GM23338 (cell line): Measurements from ENCODE around the gene KSR2. TPM values are rescaled to one million over a fixed set of nuclear protein-coding genes. Genes with fewer than 3 reads are reported as not detected.

Source experiments
- ATAC-seq: fragments of 200-7000 bp; cut with Tn5 transposase; 3 replicates; pipeline ENCODE4 v1.9.1; 2020
- DNase-seq: peaks from one replicate; pipeline ENCODE4 v3.0.0-alpha.2; 2015; ENCODE audit warnings: low spot score
- H2AFZ ChIP-seq: fragments of 200-600 bp; sonication (generic); 2 replicates; pipeline ENCODE4 v1.8.0; 2016; ENCODE audit warnings: antibody characterized with exemption, mild to moderate bottlenecking, moderate library complexity
- H3F3A ChIP-seq: fragments of 200-600 bp; sonication (generic); replicated peaks from 2 replicates; pipeline ENCODE4 v1.8.0; 2017; ENCODE audit warnings: antibody characterized with exemption, mixed run types, low read depth
- H3K27ac ChIP-seq: fragments of 200-600 bp; sonication (generic); 2 replicates; pipeline ENCODE4 v1.6.1; 2016; ENCODE audit warnings: low read depth
- H3K27me3 ChIP-seq: fragments of 200-600 bp; sonication (generic); 2 replicates; pipeline ENCODE4 v1.8.0; 2016; ENCODE audit warnings: mild to moderate bottlenecking, mixed run types, moderate library complexity; ENCODE audit not compliant: insufficient read depth
- H3K36me3 ChIP-seq: fragments of 200-600 bp; sonication (generic); 2 replicates; pipeline ENCODE4 v1.8.0; 2016; ENCODE audit warnings: mild to moderate bottlenecking; ENCODE audit not compliant: insufficient read depth
- H3K4me1 ChIP-seq: fragments of 200-600 bp; sonication (generic); 2 replicates; pipeline ENCODE4 v1.8.0; 2016; ENCODE audit warnings: mild to moderate bottlenecking, moderate library complexity; ENCODE audit not compliant: insufficient read depth
- H3K4me2 ChIP-seq: fragments of 200-600 bp; sonication (generic); 2 replicates; pipeline ENCODE4 v1.7.1; 2017; ENCODE audit warnings: mixed run types
- H3K4me3 ChIP-seq: fragments of 200-600 bp; sonication (generic); 2 replicates; pipeline ENCODE4 v1.6.1; 2016; ENCODE audit warnings: mixed run types
- H3K79me2 ChIP-seq: fragments of 200-600 bp; sonication (generic); replicated peaks from 2 replicates; pipeline ENCODE4 v1.8.0; 2017; ENCODE audit warnings: mild to moderate bottlenecking; ENCODE audit not compliant: insufficient read depth
- H3K9me2 ChIP-seq: fragments of 200-600 bp; sonication (generic); 2 replicates; pipeline ENCODE4 v1.8.0; 2017; ENCODE audit not compliant: insufficient read depth
- H4K20me1 ChIP-seq: fragments of 200-600 bp; sonication (generic); replicated peaks from 2 replicates; pipeline ENCODE4 v1.8.0; 2017; ENCODE audit warnings: mild to moderate bottlenecking; ENCODE audit not compliant: insufficient read depth
- H3K27ac Mint-ChIP-seq: 2 replicates; pipeline ENCODE4 v1.8.0; 2020; ENCODE audit warnings: inconsistent platforms, mild to moderate bottlenecking, moderate library complexity, mixed read lengths
- H3K27me3 Mint-ChIP-seq: 3 replicates; pipeline ENCODE4 v1.8.0; 2022; ENCODE audit warnings: low read depth, mild to moderate bottlenecking, moderate library complexity, mixed read lengths, inconsistent platforms; ENCODE audit not compliant: insufficient read depth, poor library complexity
- H3K36me3 Mint-ChIP-seq: 3 replicates; pipeline ENCODE4 v1.8.0; 2021; ENCODE audit warnings: low read depth, mild to moderate bottlenecking, inconsistent platforms, moderate library complexity, mixed read lengths
- H3K4me1 Mint-ChIP-seq: 3 replicates; pipeline ENCODE4 v1.8.0; 2020; ENCODE audit warnings: mild to moderate bottlenecking, inconsistent platforms, mixed read lengths
- H3K4me3 Mint-ChIP-seq: 3 replicates; pipeline ENCODE4 v1.8.0; 2021; ENCODE audit warnings: moderate library complexity, mild to moderate bottlenecking, inconsistent platforms, mixed read lengths
- H3K9me3 Mint-ChIP-seq: 3 replicates; pipeline ENCODE4 v1.8.0; 2020; ENCODE audit warnings: moderate library complexity, mild to moderate bottlenecking, inconsistent platforms, mixed read lengths
- CREB1 ChIP-seq: fragments of 250-450 bp; sonication (Bioruptor Pico); IDR thresholded peaks from 2 replicates; pipeline ENCODE4 v1.5.0; 2020; ENCODE audit warnings: low read depth, mild to moderate bottlenecking, moderate library complexity
- CTCF ChIP-seq, 2 experiments: fragments of 200-600 bp in 1 of 2; sonication (generic) in 1 of 2; conservative IDR thresholded peaks; 2 replicates each; pipeline versions ENCODE4 v1.5.1 to v1.6.1; 2016 to 2017; ENCODE audit warnings: antibody characterized with exemption in 2 of 2, low read depth in 2 of 2, mild to moderate bottlenecking in 2 of 2, moderate library complexity in 1 of 2
- EZH2 ChIP-seq: fragments of 200-600 bp; sonication (generic); IDR thresholded peaks from one replicate; pipeline ENCODE4 v1.8.0; 2017; ENCODE audit warnings: antibody characterized with exemption, mild to moderate bottlenecking, low read depth; ENCODE audit not compliant: unreplicated experiment
- EZH2phosphoT487 ChIP-seq: fragments of 200-600 bp; sonication (generic); IDR thresholded peaks from one replicate; pipeline ENCODE4 v1.8.1; 2018; ENCODE audit warnings: antibody characterized with exemption; ENCODE audit not compliant: unreplicated experiment
- JUNB ChIP-seq: IDR thresholded peaks from one replicate; pipeline ENCODE4 v1.6.1; 2016; ENCODE audit warnings: antibody characterized with exemption; ENCODE audit not compliant: unreplicated experiment
- NANOG ChIP-seq: IDR thresholded peaks from 2 replicates; pipeline ENCODE4 v1.6.1; 2016; ENCODE audit warnings: antibody characterized with exemption, borderline replicate concordance
- POLR2AphosphoS5 ChIP-seq: IDR thresholded peaks from 2 replicates; pipeline ENCODE4 v1.6.1; 2016; ENCODE audit warnings: antibody characterized with exemption, low read depth
- REST ChIP-seq: IDR thresholded peaks from one replicate; pipeline ENCODE4 v1.6.1; 2018; ENCODE audit warnings: antibody characterized with exemption; ENCODE audit not compliant: unreplicated experiment
- STAT1 ChIP-seq: IDR thresholded peaks from one replicate; pipeline ENCODE4 v1.6.1; 2016; ENCODE audit warnings: antibody characterized with exemption; ENCODE audit not compliant: unreplicated experiment
- ZNF114 ChIP-seq: fragments of 250-450 bp; sonication (Bioruptor Pico); IDR thresholded peaks from 2 replicates; pipeline ENCODE4 v1.5.0; 2020; ENCODE audit warnings: mild to moderate bottlenecking, moderate library complexity
- ZNF331 ChIP-seq: fragments of 250-450 bp; sonication (Bioruptor Pico); IDR thresholded peaks from 2 replicates; pipeline ENCODE4 v1.5.0; 2020; ENCODE audit warnings: low read depth, mild to moderate bottlenecking, moderate library complexity
- polyA plus RNA-seq: library from polyadenylated mRNA; unstranded; fragments of >200 nt; fragmentation: Nextera tagmentation; extraction: Ambion mirVana; gene quantifications from 2 replicates; pipeline ENCODE4 v1.2.1, GENCODE V29; 2016
- total RNA-seq: library from RNA; depleted of rRNA; stranded (reverse); fragments of >200 nt; shearing (Covaris generic); gene quantifications from 2 replicates; pipeline ENCODE4 v1.2.3, GENCODE V29; 2014
- TF ChIP-seq, protein P1 (sequence below): fragments of 250-450 bp; sonication (Bioruptor Pico); IDR thresholded peaks from 2 replicates; pipeline ENCODE4 v1.5.0; 2020; ENCODE audit warnings: mild to moderate bottlenecking, moderate library complexity
- TF ChIP-seq, protein P2 (sequence below): IDR thresholded peaks from 2 replicates; pipeline ENCODE4 v1.6.1; 2016; ENCODE audit warnings: antibody characterized with exemption

KSR2 gene
- total and polyA plus RNA-seq, 2 experiments from 2014 or later: 1.1 to 2.7 TPM

- no peaks in the 10 kb centered on the region for H3K27me3 Mint-ChIP-seq
- Histone ChIP-seq H2AFZ (no peak overlapping the region), H3F3A (no peaks in the 10 kb centered on the region), H3K27me3 (no peaks in the 10 kb centered on the region), H3K79me2 (no peaks in the 10 kb centered on the region), H3K4me3 (no peak overlapping the region), H3K4me2 (no peak overlapping the region), H3K36me3 (no peaks in the 10 kb centered on the region), H3K4me1 (no peaks in the 10 kb centered on the region), H4K20me1 (no peaks in the 10 kb centered on the region), H3K27ac (no peak overlapping the region), H3K9me2 (no peaks in the 10 kb centered on the region)
- no peak overlapping the region for H3K4me3 Mint-ChIP-seq
- no peaks in the 10 kb centered on the region for H3K36me3 Mint-ChIP-seq
- ATAC-seq (no peak), DNase-seq (no peak)
- H3K27ac Mint-ChIP-seq: no peak overlapping the region
- H3K4me1 Mint-ChIP-seq: no peaks in the 10 kb centered on the region
- no peaks in the 10 kb centered on the region for H3K9me3 Mint-ChIP-seq
- TF ChIP-seq, protein P1, sequence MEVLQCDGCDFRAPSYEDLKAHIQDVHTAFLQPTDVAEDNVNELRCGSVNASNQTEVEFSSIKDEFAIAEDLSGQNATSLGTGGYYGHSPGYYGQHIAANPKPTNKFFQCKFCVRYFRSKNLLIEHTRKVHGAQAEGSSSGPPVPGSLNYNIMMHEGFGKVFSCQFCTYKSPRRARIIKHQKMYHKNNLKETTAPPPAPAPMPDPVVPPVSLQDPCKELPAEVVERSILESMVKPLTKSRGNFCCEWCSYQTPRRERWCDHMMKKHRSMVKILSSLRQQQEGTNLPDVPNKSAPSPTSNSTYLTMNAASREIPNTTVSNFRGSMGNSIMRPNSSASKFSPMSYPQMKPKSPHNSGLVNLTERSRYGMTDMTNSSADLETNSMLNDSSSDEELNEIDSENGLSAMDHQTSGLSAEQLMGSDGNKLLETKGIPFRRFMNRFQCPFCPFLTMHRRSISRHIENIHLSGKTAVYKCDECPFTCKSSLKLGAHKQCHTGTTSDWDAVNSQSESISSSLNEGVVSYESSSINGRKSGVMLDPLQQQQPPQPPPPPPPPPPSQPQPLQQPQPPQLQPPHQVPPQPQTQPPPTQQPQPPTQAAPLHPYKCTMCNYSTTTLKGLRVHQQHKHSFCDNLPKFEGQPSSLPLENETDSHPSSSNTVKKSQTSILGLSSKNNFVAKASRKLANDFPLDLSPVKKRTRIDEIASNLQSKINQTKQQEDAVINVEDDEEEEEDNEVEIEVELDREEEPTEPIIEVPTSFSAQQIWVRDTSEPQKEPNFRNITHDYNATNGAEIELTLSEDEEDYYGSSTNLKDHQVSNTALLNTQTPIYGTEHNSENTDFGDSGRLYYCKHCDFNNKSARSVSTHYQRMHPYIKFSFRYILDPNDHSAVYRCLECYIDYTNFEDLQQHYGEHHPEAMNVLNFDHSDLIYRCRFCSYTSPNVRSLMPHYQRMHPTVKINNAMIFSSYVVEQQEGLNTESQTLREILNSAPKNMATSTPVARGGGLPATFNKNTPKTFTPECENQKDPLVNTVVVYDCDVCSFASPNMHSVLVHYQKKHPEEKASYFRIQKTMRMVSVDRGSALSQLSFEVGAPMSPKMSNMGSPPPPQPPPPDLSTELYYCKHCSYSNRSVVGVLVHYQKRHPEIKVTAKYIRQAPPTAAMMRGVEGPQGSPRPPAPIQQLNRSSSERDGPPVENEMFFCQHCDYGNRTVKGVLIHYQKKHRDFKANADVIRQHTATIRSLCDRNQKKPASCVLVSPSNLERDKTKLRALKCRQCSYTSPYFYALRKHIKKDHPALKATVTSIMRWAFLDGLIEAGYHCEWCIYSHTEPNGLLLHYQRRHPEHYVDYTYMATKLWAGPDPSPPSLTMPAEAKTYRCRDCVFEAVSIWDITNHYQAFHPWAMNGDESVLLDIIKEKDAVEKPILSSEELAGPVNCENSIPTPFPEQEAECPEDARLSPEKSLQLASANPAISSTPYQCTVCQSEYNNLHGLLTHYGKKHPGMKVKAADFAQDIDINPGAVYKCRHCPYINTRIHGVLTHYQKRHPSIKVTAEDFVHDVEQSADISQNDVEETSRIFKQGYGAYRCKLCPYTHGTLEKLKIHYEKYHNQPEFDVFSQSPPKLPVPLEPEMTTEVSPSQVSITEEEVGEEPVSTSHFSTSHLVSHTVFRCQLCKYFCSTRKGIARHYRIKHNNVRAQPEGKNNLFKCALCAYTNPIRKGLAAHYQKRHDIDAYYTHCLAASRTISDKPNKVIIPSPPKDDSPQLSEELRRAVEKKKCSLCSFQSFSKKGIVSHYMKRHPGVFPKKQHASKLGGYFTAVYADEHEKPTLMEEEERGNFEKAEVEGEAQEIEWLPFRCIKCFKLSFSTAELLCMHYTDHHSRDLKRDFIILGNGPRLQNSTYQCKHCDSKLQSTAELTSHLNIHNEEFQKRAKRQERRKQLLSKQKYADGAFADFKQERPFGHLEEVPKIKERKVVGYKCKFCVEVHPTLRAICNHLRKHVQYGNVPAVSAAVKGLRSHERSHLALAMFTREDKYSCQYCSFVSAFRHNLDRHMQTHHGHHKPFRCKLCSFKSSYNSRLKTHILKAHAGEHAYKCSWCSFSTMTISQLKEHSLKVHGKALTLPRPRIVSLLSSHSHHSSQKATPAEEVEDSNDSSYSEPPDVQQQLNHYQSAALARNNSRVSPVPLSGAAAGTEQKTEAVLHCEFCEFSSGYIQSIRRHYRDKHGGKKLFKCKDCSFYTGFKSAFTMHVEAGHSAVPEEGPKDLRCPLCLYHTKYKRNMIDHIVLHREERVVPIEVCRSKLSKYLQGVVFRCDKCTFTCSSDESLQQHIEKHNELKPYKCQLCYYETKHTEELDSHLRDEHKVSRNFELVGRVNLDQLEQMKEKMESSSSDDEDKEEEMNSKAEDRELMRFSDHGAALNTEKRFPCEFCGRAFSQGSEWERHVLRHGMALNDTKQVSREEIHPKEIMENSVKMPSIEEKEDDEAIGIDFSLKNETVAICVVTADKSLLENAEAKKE (CRISPR knock-in tag): no peak
- TF ChIP-seq ZNF114 (CRISPR knock-in tag): no peak
- no peak for TF ChIP-seq REST
- TF ChIP-seq ZNF331 (CRISPR knock-in tag): no peak
- TF ChIP-seq POLR2AphosphoS5: no peak
- no peak for TF ChIP-seq CTCF (conservative IDR thresholded peaks at IDR 0.05; ENCODE audit: low read depth in 2 of 2)
- no peak for TF ChIP-seq EZH2phosphoT487
- no peak for TF ChIP-seq STAT1
- TF ChIP-seq JUNB: no peak
- TF ChIP-seq EZH2: no peak
- no peak for TF ChIP-seq CREB1 (CRISPR knock-in tag)
- TF ChIP-seq, protein P2, sequence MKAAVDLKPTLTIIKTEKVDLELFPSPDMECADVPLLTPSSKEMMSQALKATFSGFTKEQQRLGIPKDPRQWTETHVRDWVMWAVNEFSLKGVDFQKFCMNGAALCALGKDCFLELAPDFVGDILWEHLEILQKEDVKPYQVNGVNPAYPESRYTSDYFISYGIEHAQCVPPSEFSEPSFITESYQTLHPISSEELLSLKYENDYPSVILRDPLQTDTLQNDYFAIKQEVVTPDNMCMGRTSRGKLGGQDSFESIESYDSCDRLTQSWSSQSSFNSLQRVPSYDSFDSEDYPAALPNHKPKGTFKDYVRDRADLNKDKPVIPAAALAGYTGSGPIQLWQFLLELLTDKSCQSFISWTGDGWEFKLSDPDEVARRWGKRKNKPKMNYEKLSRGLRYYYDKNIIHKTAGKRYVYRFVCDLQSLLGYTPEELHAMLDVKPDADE: no peak
- TF ChIP-seq NANOG: no peak
Observed at GRCh38 chr12:117506333-117506732, 462.5 kb downstream of the KSR2 start.
